HFFc6 (cell line): ENCODE data around the gene JPH2. TPM values are rescaled to one million over a fixed set of nuclear protein-coding genes. Genes with fewer than 3 reads are reported as not detected.

Source experiments
- DNase-seq: peaks from one replicate; pipeline ENCODE4 v3.0.0-alpha.2; 2018
- H3K27ac Mint-ChIP-seq: 2 replicates; pipeline ENCODE4 v1.8.0; 2020; ENCODE audit warnings: mild to moderate bottlenecking, mixed read lengths
- H3K27me3 Mint-ChIP-seq: 2 replicates; pipeline ENCODE4 v1.8.0; 2021; ENCODE audit warnings: mild to moderate bottlenecking, moderate library complexity, mixed read lengths; ENCODE audit not compliant: insufficient read depth
- H3K36me3 Mint-ChIP-seq: 2 replicates; pipeline ENCODE4 v1.8.0; 2021; ENCODE audit warnings: low read depth, mixed read lengths
- H3K4me1 Mint-ChIP-seq: 2 replicates; pipeline ENCODE4 v1.8.0; 2020; ENCODE audit warnings: low read depth, mixed read lengths
- H3K4me3 Mint-ChIP-seq: 2 replicates; pipeline ENCODE4 v1.8.0; 2020; ENCODE audit warnings: mild to moderate bottlenecking, moderate library complexity, mixed read lengths
- H3K9me3 Mint-ChIP-seq: 2 replicates; pipeline ENCODE4 v1.8.0; 2020; ENCODE audit warnings: mild to moderate bottlenecking, mixed read lengths
- total RNA-seq, 6 experiments: library from RNA; stranded (reverse); fragmentation: NEBNext Ultra II Directional; extraction: Animal tissue kit (Norgen Biotek cat#: 25700); gene quantifications; 2 replicates in 1 of 6; 3 replicates in 5 of 6; pipeline ENCODE4 v1.2.3, GENCODE V29; 2021
- TF ChIP-seq, protein P1 (sequence below): fragments of 200-600 bp; sonication (generic); IDR thresholded peaks from 2 replicates; pipeline ENCODE4 v1.5.0; 2021; ENCODE audit warnings: antibody characterized with exemption, mild to moderate bottlenecking

Gene JPH2
- total RNA-seq, 6 experiments from 2014 or later, result 9.7 to 14.4 (median 13.5) TPM

DNA sequence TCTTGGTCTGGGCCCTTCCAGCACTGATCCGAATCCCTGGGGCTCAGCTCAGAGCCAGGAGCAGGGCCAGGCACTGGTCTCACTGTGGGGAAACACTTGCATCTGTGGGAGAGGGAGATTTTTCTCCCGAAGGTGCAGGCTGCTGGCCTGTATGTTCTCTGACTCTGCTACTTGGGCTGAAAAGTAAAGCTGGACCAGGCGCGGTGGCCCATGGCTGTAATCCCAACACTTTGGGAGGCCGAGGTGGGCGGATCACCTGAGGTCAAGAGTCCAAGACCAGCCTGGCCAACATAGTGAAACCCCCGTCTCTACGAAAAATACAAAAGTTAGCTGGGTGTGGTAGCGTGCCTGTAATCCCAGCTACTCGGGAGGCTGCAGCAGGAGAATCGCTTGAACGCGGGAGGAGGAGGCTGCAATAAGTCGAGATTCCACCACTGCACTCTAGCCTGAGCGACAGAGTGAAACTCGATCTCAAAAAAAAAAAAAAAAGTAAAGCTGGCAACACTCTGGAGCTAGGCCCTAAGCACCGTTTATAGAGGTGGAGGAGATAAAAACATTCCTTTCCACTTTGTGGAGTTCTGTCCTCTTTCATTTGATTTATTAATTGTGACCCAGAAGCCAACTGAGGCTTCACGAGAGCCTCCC, 41.7 kb downstream of the JPH2 start:
- Mint-ChIP-seq H3K9me3 (no peaks in the 10 kb centered on the region), H3K4me1 (peaks cover 7% of the 10 kb centered on the region), H3K36me3 (peaks cover 12% of the 10 kb centered on the region; the same call in 1 of the 2 replicates), H3K4me3 (no peak overlapping the region), H3K27ac (no peak overlapping the region), H3K27me3 (peaks cover 3% of the 10 kb centered on the region)
- no peak for DNase-seq
- TF ChIP-seq, protein P1, sequence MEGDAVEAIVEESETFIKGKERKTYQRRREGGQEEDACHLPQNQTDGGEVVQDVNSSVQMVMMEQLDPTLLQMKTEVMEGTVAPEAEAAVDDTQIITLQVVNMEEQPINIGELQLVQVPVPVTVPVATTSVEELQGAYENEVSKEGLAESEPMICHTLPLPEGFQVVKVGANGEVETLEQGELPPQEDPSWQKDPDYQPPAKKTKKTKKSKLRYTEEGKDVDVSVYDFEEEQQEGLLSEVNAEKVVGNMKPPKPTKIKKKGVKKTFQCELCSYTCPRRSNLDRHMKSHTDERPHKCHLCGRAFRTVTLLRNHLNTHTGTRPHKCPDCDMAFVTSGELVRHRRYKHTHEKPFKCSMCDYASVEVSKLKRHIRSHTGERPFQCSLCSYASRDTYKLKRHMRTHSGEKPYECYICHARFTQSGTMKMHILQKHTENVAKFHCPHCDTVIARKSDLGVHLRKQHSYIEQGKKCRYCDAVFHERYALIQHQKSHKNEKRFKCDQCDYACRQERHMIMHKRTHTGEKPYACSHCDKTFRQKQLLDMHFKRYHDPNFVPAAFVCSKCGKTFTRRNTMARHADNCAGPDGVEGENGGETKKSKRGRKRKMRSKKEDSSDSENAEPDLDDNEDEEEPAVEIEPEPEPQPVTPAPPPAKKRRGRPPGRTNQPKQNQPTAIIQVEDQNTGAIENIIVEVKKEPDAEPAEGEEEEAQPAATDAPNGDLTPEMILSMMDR, result no peak

DNA sequence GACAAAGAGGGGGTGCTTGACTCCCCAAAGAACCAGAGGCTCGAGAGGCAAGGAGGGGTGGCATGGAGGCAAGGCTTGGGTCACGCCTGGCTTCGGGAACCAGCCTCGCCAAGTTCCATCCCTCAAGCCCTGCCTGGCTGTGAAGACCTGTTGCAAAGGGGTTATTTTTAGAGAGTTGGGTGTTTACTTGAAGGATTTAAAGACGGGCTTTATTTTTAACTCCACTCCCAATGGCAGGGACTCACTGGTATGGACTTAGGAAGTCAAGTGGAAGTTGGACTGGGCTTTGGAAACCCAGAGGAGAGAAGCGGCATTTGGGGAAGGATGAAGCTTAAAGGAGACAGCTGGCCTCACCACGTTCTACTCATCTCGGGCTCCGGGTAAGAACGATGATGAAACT, 43.1 kb downstream of the JPH2 start:
- Mint-ChIP-seq H3K4me3 (no peak overlapping the region), H3K36me3 (peaks cover 6% of the 10 kb centered on the region; the same call in 1 of the 2 replicates), H3K9me3 (no peaks in the 10 kb centered on the region), H3K27ac (no peak overlapping the region), H3K27me3 (peaks cover 3% of the 10 kb centered on the region), H3K4me1 (peaks cover 7% of the 10 kb centered on the region)
- DNase-seq, result no peak
- TF ChIP-seq, protein P1, result no peak

DNA sequence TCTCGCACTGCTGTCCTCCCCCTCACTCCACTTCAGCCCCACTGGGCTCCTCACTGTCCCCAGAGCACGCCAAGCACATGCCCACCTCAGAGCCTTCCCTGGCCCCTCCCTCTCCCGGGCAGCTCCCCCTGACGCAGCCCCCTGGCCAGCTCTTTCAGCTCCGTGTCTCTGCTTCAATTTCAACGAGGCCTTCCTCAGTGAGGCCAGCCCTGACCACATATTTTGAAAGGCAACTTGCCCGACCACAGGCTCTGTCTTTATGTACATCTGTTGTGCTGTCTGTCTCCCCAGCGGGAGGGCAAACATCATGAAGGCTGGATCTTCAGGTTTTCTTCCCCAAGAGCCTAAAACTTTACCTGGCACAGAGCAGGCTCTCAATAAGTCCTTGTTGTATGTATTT, 44.6 kb downstream of the JPH2 start:
- Mint-ChIP-seq H3K9me3 (no peaks in the 10 kb centered on the region), H3K36me3 (peaks cover 3% of the 10 kb centered on the region; the same call in 1 of the 2 replicates), H3K4me3 (no peak overlapping the region), H3K27ac (no peak overlapping the region), H3K27me3 (peaks cover 4% of the 10 kb centered on the region), H3K4me1 (peaks cover 10% of the 10 kb centered on the region)
- TF ChIP-seq, protein P1, result no peak
- no peak for DNase-seq

DNA sequence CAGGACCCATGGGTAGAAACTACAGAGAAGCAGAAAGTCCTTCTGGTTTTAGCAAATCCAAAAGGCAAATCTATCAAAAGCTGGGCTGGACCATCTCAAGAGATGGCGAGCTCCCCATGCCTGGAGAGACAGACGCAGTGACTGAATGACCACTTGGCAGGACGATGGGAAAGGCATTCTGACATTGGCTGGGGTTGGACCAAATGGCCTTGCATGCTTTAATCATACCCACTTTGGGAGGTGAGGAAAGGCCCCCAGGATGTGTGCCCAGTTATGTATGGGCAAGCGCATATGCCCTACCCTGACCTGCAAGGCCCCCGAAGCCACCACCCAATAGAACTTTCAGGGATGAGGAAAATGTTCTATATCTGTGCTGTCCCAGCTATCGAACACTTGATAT, 45.1 kb downstream of the JPH2 start:
- Mint-ChIP-seq H3K36me3 (no peaks in the 10 kb centered on the region), H3K27ac (no peak overlapping the region), H3K4me1 (peaks cover 13% of the 10 kb centered on the region), H3K9me3 (no peaks in the 10 kb centered on the region), H3K4me3 (no peak overlapping the region), H3K27me3 (peaks cover 4% of the 10 kb centered on the region)
- no peak for DNase-seq
- TF ChIP-seq, protein P1, result no peak

DNA sequence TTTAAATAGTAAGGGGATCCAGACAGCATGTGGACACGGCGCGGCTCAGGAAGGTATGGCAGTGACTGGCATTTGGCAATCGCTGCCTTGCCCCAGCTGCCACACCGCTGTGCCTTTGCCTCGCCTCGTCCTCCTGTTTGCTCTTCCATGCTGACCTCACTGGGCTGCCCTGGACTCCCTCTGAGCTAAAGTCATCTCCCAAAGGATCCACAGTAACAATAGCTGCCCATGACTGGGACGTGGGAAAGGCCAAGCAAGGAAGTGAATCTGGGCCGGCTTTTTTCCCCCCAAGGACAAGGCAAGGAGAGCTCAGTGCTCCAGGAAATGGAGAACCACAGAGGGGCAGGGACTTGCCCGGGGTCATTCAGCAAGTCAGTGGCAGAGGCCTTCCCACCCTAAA, 48.1 kb downstream of the JPH2 start:
- H3K9me3 Mint-ChIP-seq, result no peaks in the 10 kb centered on the region
- H3K36me3 Mint-ChIP-seq, result no peaks in the 10 kb centered on the region
- TF ChIP-seq, protein P1, result no peak
- no peak overlapping the region for H3K4me3 Mint-ChIP-seq
- DNase-seq, result no peak
- H3K4me1 Mint-ChIP-seq, result peaks cover 30% of the 10 kb centered on the region
- no peak overlapping the region for H3K27ac Mint-ChIP-seq
- peaks cover 3% of the 10 kb centered on the region for H3K27me3 Mint-ChIP-seq
